SH-SY5Y (cell line): ENCODE results near the gene YAP1.

Experiments
- GATA2 ChIP-seq: IDR thresholded peaks from 2 replicates; pipeline ENCODE4 v1.6.1; 2011; ENCODE audit warnings: mild to moderate bottlenecking, low read depth, low read length
- GATA3 ChIP-seq: IDR thresholded peaks from 2 replicates; pipeline ENCODE4 v1.6.1; 2011; ENCODE audit warnings: low read depth, mild to moderate bottlenecking, low read length, moderate library complexity

YAP1 gene

GRCh38 chr11:102279641-102280170 lies 169.5 kb downstream of the YAP1 start:
- TF ChIP-seq GATA2 (no peak), GATA3 (no peak)

DNA sequence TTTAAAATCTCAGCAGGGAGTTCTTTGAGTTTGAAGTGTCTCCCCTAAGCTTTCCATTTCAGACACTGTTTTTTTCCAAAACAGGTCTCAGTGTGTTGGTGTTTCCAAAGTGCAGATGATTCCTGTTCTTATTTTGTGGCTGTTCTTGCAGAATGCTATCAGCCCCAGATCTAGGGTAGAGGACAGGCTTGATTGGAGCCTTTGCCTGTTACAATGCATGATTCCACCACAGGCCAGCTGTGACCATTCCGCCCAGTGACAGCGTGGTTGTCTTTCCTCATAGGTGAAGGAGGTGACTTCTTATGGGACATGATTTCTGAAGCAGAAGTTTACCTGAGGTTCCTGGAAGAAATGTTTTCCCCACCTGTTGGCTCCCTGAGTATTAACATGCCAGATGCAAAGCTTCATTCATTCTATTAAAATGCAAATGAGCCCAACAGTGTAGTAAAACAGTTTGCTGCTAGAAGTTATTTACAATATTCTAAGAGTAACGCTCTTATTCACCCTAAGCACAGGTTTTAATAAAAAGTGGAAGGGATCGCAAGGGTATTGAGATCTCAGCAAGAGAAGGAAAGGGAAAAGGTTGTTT lies 170.1 kb downstream of the YAP1 start:
- no peak for TF ChIP-seq GATA2
- TF ChIP-seq GATA3, result no peak
